NB4 (cell line): ENCODE measurements around the gene DYSF.

ENCODE experiments used
- POLR2A ChIP-seq: IDR thresholded peaks from 2 replicates; pipeline ENCODE4 v1.6.1; 2011; ENCODE audit warnings: mild to moderate bottlenecking; ENCODE audit not compliant: insufficient read length; ENCODE audit errors: extremely low read depth
- TF ChIP-seq, protein P1 (sequence below): IDR thresholded peaks from one replicate; pipeline ENCODE4 v1.5.1; 2012; ENCODE audit warnings: low read depth, low read length

GRCh38 chr2:71534826-71535225 lies 81.5 kb downstream of the DYSF start:
- TF ChIP-seq POLR2A: no peak
- TF ChIP-seq, protein P1, sequence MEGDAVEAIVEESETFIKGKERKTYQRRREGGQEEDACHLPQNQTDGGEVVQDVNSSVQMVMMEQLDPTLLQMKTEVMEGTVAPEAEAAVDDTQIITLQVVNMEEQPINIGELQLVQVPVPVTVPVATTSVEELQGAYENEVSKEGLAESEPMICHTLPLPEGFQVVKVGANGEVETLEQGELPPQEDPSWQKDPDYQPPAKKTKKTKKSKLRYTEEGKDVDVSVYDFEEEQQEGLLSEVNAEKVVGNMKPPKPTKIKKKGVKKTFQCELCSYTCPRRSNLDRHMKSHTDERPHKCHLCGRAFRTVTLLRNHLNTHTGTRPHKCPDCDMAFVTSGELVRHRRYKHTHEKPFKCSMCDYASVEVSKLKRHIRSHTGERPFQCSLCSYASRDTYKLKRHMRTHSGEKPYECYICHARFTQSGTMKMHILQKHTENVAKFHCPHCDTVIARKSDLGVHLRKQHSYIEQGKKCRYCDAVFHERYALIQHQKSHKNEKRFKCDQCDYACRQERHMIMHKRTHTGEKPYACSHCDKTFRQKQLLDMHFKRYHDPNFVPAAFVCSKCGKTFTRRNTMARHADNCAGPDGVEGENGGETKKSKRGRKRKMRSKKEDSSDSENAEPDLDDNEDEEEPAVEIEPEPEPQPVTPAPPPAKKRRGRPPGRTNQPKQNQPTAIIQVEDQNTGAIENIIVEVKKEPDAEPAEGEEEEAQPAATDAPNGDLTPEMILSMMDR: no peak
